Lung (tissue), 12 donors: ENCODE results near the gene STARD7. TPM values are rescaled to one million over a fixed set of nuclear protein-coding genes. Genes with fewer than 3 reads are reported as not detected.

Experiments
- ATAC-seq: fragments of 200-7000 bp; cut with Tn5 transposase; one replicate; pipeline ENCODE4 v1.9.1; 2020; ENCODE audit warnings: moderate number of reproducible peaks; ENCODE audit not compliant: insufficient read depth, low FRiP score
- DNase-seq, 3 donors: peaks; one replicate each; pipeline ENCODE4 v3.0.0-alpha.2; 2013 to 2017
- H3K27ac ChIP-seq, 2 donors: one replicate each; pipeline ENCODE4 v1.5.1; 2013; ENCODE audit warnings: mild to moderate bottlenecking in 2 of 2, moderate library complexity in 2 of 2, control low read depth in 1 of 2, inconsistent platforms in 1 of 2, low read depth in 1 of 2, low read length in 1 of 2
- H3K27me3 ChIP-seq, 3 donors: one replicate each; pipeline ENCODE4 v1.5.1; 2013; ENCODE audit warnings: low read length in 2 of 3; ENCODE audit not compliant: control insufficient read depth in 3 of 3, insufficient read depth in 3 of 3
- H3K36me3 ChIP-seq, 4 donors: one replicate each; pipeline ENCODE4 v1.5.1; 2013; ENCODE audit warnings: low read length in 4 of 4, mild to moderate bottlenecking in 1 of 4, moderate library complexity in 1 of 4; ENCODE audit not compliant: control insufficient read depth in 4 of 4, insufficient read depth in 4 of 4
- H3K4me1 ChIP-seq, 5 donors: one replicate each; pipeline ENCODE4 v1.5.1; 2013; ENCODE audit warnings: low read length in 5 of 5, mild to moderate bottlenecking in 2 of 5, moderate library complexity in 1 of 5; ENCODE audit not compliant: control insufficient read depth in 5 of 5, insufficient read depth in 5 of 5
- H3K4me3 ChIP-seq: one replicate; pipeline ENCODE4 v1.5.1; 2013; ENCODE audit warnings: mild to moderate bottlenecking, control low read depth, moderate library complexity
- H3K9ac ChIP-seq, 2 donors: one replicate each; pipeline ENCODE4 v1.5.1; 2013; ENCODE audit warnings: low read length in 2 of 2, control low read depth in 1 of 2; ENCODE audit not compliant: insufficient read depth in 1 of 2
- H3K9me3 ChIP-seq, 4 donors: one replicate each; pipeline ENCODE4 v1.5.1; 2013; ENCODE audit warnings: low read length in 3 of 4, mild to moderate bottlenecking in 1 of 4, moderate library complexity in 1 of 4; ENCODE audit not compliant: control insufficient read depth in 4 of 4, insufficient read depth in 3 of 4
- CTCF ChIP-seq: IDR thresholded peaks from 2 replicates; pipeline ENCODE4 v1.5.1; 2012; ENCODE audit warnings: mild to moderate bottlenecking; ENCODE audit errors: control extremely low read depth, extremely low read depth
- WGBS, 2 donors: extraction: QIAGEN DNeasy Blood & Tissue Kit; methylation state at CpG; one replicate each; pipeline ENCODE4 v1.1.7; 2013; 5-methylcytosine and 5-hydroxymethylcytosine counted together
- polyA plus RNA-seq, 2 donors: library from polyadenylated mRNA; stranded (reverse); fragments of 200-250 nt; gene quantifications; one replicate each; pipeline ENCODE4 v1.2.1, GENCODE V29; 2013
- total RNA-seq, 2 donors: library from RNA; depleted of rRNA in 1 of 2; stranded (reverse); fragments of >200 nt in 1 of 2; gene quantifications; one replicate each; pipeline ENCODE4 v1.2.1, GENCODE V29; 2014 to 2021
- donor health status: control.
- donor health status: control.
- donor health status: Bipolar disorder and iron deficiency.
- donor health status: healthy.
- donor health status: DM: yes; HTN: yes; CAD: no.

The STARD7 gene
- total and polyA plus RNA-seq, 4 donors = 52.2 to 141 (median 92.9) TPM

GRCh38 chr2:96207073-96207773, 1.4 kb downstream of the STARD7 start:
- no peak for TF ChIP-seq CTCF
- Histone ChIP-seq H3K36me3 (peaks cover 0 to 4% (median 0%) of the 10 kb centered on the region in 4 donors), H3K4me1 (peaks cover 10 to 39% (median 19%) of the 10 kb centered on the region in 5 donors), H3K9ac (peak overlapping the region; percentile 72 to 74), H3K27me3 (no peaks in the 10 kb centered on the region), H3K4me3 (peak overlapping the region; percentile 94), H3K9me3 (no peaks in the 10 kb centered on the region), H3K27ac (peak overlapping the region; percentile 99)
- DNase-seq = peak in 1 of 3 donors; percentile 10
- WGBS, 2 donors = 12 to 28% methylated on average over 11 of the region's 11 CpGs
- no peak for ATAC-seq

- H3K9ac ChIP-seq = no peak overlapping the region
- no peaks in the 10 kb centered on the region for H3K9me3 ChIP-seq
- peaks cover 10 to 39% (median 19%) of the 10 kb centered on the region in 5 donors for H3K4me1 ChIP-seq
- no peak for DNase-seq
- no peak for ATAC-seq
- no peak for TF ChIP-seq CTCF
- H3K36me3 ChIP-seq = peaks cover 0 to 4% (median 0%) of the 10 kb centered on the region in 4 donors
- no peak overlapping the region for H3K4me3 ChIP-seq
- peak overlapping the region; percentile 35 to 86 for H3K27ac ChIP-seq
- no peaks in the 10 kb centered on the region for H3K27me3 ChIP-seq
Measured at GRCh38 chr2:96205888-96206287, 2.7 kb downstream of the STARD7 start.

GRCh38 chr2:96204836-96205624, 3.6 kb downstream of the STARD7 start:
- Histone ChIP-seq H3K27ac (peak overlapping the region; percentile 45 to 88), H3K9ac (peak overlapping the region in 1 of 2 donors; percentile 61), H3K27me3 (no peaks in the 10 kb centered on the region), H3K4me1 (peaks cover 14 to 38% (median 20%) of the 10 kb centered on the region in 5 donors), H3K36me3 (peaks cover 0 to 4% (median 0%) of the 10 kb centered on the region in 4 donors), H3K4me3 (no peak overlapping the region), H3K9me3 (no peaks in the 10 kb centered on the region)
- ATAC-seq (no peak), DNase-seq (no peak)
- TF ChIP-seq CTCF = no peak
- 31 to 41% methylated on average over 6 of the region's 6 CpGs for WGBS, 2 donors
